NCI-H446 treated with DMSO at 0.1 percent for 48 hours (cell line): ENCODE data around the gene SPATA46.

Experiments used
- DNase-seq: peaks from one replicate; lab custom pipeline; 2025; lab: John Stamatoyannopoulos, UW

SPATA46 gene

GRCh38 chr1:162373541-162374260, 3.0 kb downstream of the SPATA46 start:
- no peak for DNase-seq

- no peak for DNase-seq
These were observed 3.6 kb downstream of the SPATA46 start for GRCh38 chr1:162373072-162373427.

- no peak for DNase-seq
These were observed 4.2 kb downstream of the SPATA46 start for GRCh38 chr1:162372159-162373071.

- no peak for DNase-seq
These were observed 5.0 kb downstream of the SPATA46 start for GRCh38 chr1:162371611-162372010.

GRCh38 chr1:162370721-162371120, 5.9 kb downstream of the SPATA46 start:
- DNase-seq, result no peak

- DNase-seq, result no peak
These were observed 6.5 kb downstream of the SPATA46 start for GRCh38 chr1:162370161-162370560.

- DNase-seq, result no peak
These were observed 7.1 kb downstream of the SPATA46 start for GRCh38 chr1:162369571-162369970.

GRCh38 chr1:162368451-162368850, 8.2 kb downstream of the SPATA46 start:
- DNase-seq, result no peak

GRCh38 chr1:162367772-162368171, 8.9 kb downstream of the SPATA46 start:
- DNase-seq, result no peak

- no peak for DNase-seq
These were observed 9.6 kb downstream of the SPATA46 start for GRCh38 chr1:162367073-162367472.

GRCh38 chr1:162366671-162367070, 10.0 kb downstream of the SPATA46 start:
- DNase-seq, result no peak

- DNase-seq, result no peak
These were observed 10.5 kb downstream of the SPATA46 start for GRCh38 chr1:162366149-162366548.

- DNase-seq, result no peak
These were observed 11.2 kb downstream of the SPATA46 start for GRCh38 chr1:162365284-162366020.

GRCh38 chr1:162364498-162364897, 12.2 kb downstream of the SPATA46 start:
- no peak for DNase-seq

GRCh38 chr1:162363823-162364222, 12.8 kb downstream of the SPATA46 start:
- DNase-seq, result no peak

GRCh38 chr1:162361349-162361748, 15.3 kb downstream of the SPATA46 start:
- no peak for DNase-seq

- DNase-seq, result no peak
These were observed 15.8 kb downstream of the SPATA46 start for GRCh38 chr1:162360874-162361260.

- no peak for DNase-seq
These were observed 16.3 kb downstream of the SPATA46 start for GRCh38 chr1:162360237-162360873.

GRCh38 chr1:162359523-162360236, 17.0 kb downstream of the SPATA46 start:
- no peak for DNase-seq

- no peak for DNase-seq
These were observed 17.7 kb downstream of the SPATA46 start for GRCh38 chr1:162358928-162359327.

GRCh38 chr1:162357681-162358266, 18.9 kb downstream of the SPATA46 start:
- DNase-seq, result no peak
